Stimulated activated CD4-positive, alpha-beta T cell treated with anti-CD3 and anti-CD28 coated beads, TNF-alpha, amount 100 ng/mL, for 48 hours (primary cell): Measurements from ENCODE around the gene SSR3.

ENCODE experiments used
- DNase-seq, 3 donors: peaks; one replicate each; pipeline ENCODE4 v3.0.0-alpha.2; 2020; ENCODE audit warnings: low read depth in 3 of 3

Gene SSR3

GRCh38 chr3:156536524-156537316 is 18.2 kb downstream of the SSR3 start:
- DNase-seq, result no peak

GRCh38 chr3:156535798-156536197 is 19.1 kb downstream of the SSR3 start:
- no peak for DNase-seq

- no peak for DNase-seq
Measured at GRCh38 chr3:156535162-156535627, 19.7 kb downstream of the SSR3 start.

- no peak for DNase-seq
Measured at GRCh38 chr3:156533205-156533604, 21.7 kb downstream of the SSR3 start.

GRCh38 chr3:156532730-156533129 is 22.2 kb downstream of the SSR3 start:
- DNase-seq, result no peak

GRCh38 chr3:156530980-156531379 is 23.9 kb downstream of the SSR3 start:
- DNase-seq, result no peak

- DNase-seq, result no peak
Measured at GRCh38 chr3:156527060-156527459, 27.9 kb downstream of the SSR3 start.

- no peak for DNase-seq
Measured at GRCh38 chr3:156525808-156526207, 29.1 kb downstream of the SSR3 start.

GRCh38 chr3:156522673-156523072 is 32.2 kb downstream of the SSR3 start:
- DNase-seq, result no peak

- no peak for DNase-seq
Measured at GRCh38 chr3:156519758-156520162, 35.2 kb downstream of the SSR3 start.

GRCh38 chr3:156518726-156519125 is 36.2 kb downstream of the SSR3 start:
- DNase-seq, result no peak

- DNase-seq, result no peak
Measured at GRCh38 chr3:156516961-156517360, 38.0 kb downstream of the SSR3 start.

GRCh38 chr3:156516284-156516683 is 38.6 kb downstream of the SSR3 start:
- DNase-seq, result no peak

- no peak for DNase-seq
Measured at GRCh38 chr3:156513619-156514018, 41.3 kb downstream of the SSR3 start.

GRCh38 chr3:156511987-156512677 is 42.8 kb downstream of the SSR3 start:
- DNase-seq, result no peak

GRCh38 chr3:156509189-156510174 is 45.4 kb downstream of the SSR3 start:
- no peak for DNase-seq

- DNase-seq, result no peak
Measured at GRCh38 chr3:156507285-156507684, 47.6 kb downstream of the SSR3 start.

GRCh38 chr3:156498307-156498706 is 56.6 kb downstream of the SSR3 start:
- DNase-seq, result no peak

- DNase-seq, result no peak
Measured at GRCh38 chr3:156497326-156497725, 57.6 kb downstream of the SSR3 start.

GRCh38 chr3:156495816-156496215 is 59.1 kb downstream of the SSR3 start:
- DNase-seq, result no peak

- no peak for DNase-seq
Measured at GRCh38 chr3:156493887-156494286, 61.0 kb downstream of the SSR3 start.

GRCh38 chr3:156492801-156493261 is 62.1 kb downstream of the SSR3 start:
- no peak for DNase-seq
